Muscle of arm (tissue), 12 donors: Measurements from ENCODE around the gene TNIK. TPM values are rescaled to one million over a fixed set of nuclear protein-coding genes. Genes with fewer than 3 reads are reported as not detected.

Experiments
- DNase-seq: peaks from one replicate; pipeline ENCODE4 v3.0.0-alpha.2; 2013
- polyA plus RNA-seq, 12 donors: library from polyadenylated mRNA; unstranded; fragments of 120-200 nt; gene quantifications; one replicate each; pipeline ENCODE4 v1.2.1, GENCODE V29; 2013; ENCODE audit not compliant: insufficient read length in 12 of 12

TNIK gene
- polyA plus RNA-seq, 12 donors = 24.3 to 57.4 (median 42.7) TPM; not detected in 1

GRCh38 chr3:171420667-171421066, 39.5 kb downstream of the TNIK start:
- no peak for DNase-seq

- DNase-seq = no peak
Measured at GRCh38 chr3:171419457-171419856, 40.7 kb downstream of the TNIK start.

GRCh38 chr3:171417813-171418212, 42.4 kb downstream of the TNIK start:
- DNase-seq = no peak

- DNase-seq = no peak
Measured at GRCh38 chr3:171417137-171417536, 43.1 kb downstream of the TNIK start.

- no peak for DNase-seq
Measured at GRCh38 chr3:171416666-171417065, 43.5 kb downstream of the TNIK start.

GRCh38 chr3:171416061-171416460, 44.1 kb downstream of the TNIK start:
- DNase-seq = no peak

GRCh38 chr3:171415070-171415469, 45.1 kb downstream of the TNIK start:
- no peak for DNase-seq

GRCh38 chr3:171412473-171412872, 47.7 kb downstream of the TNIK start:
- DNase-seq = no peak

- no peak for DNase-seq
Measured at GRCh38 chr3:171412054-171412453, 48.2 kb downstream of the TNIK start.

- DNase-seq = no peak
Measured at GRCh38 chr3:171410186-171410585, 50.0 kb downstream of the TNIK start.

- DNase-seq = no peak
Measured at GRCh38 chr3:171407759-171408158, 52.4 kb downstream of the TNIK start.

GRCh38 chr3:171404376-171404967, 55.7 kb downstream of the TNIK start:
- no peak for DNase-seq

GRCh38 chr3:171402281-171402680, 57.9 kb downstream of the TNIK start:
- no peak for DNase-seq

GRCh38 chr3:171401432-171401831, 58.8 kb downstream of the TNIK start:
- DNase-seq = no peak

- DNase-seq = no peak
Measured at GRCh38 chr3:171399842-171400241, 60.4 kb downstream of the TNIK start.

GRCh38 chr3:171398343-171398742, 61.9 kb downstream of the TNIK start:
- no peak for DNase-seq

GRCh38 chr3:171397089-171397488, 63.1 kb downstream of the TNIK start:
- no peak for DNase-seq

GRCh38 chr3:171396048-171396447, 64.2 kb downstream of the TNIK start:
- DNase-seq = no peak

- DNase-seq = peak; percentile 57
Measured at GRCh38 chr3:171393032-171393744, 67.0 kb downstream of the TNIK start.

- no peak for DNase-seq
Measured at GRCh38 chr3:171391432-171391831, 68.8 kb downstream of the TNIK start.

GRCh38 chr3:171390051-171390941, 69.9 kb downstream of the TNIK start:
- DNase-seq = no peak

- DNase-seq = no peak
Measured at GRCh38 chr3:171389491-171389890, 70.7 kb downstream of the TNIK start.

GRCh38 chr3:171388527-171388926, 71.7 kb downstream of the TNIK start:
- DNase-seq = no peak
